Pancreas (tissue), 10 donors: Measurements from ENCODE around the gene STXBP5. TPM values are rescaled to one million over a fixed set of nuclear protein-coding genes. Genes with fewer than 3 reads are reported as not detected.

ENCODE experiments used
- ATAC-seq, 4 donors: fragments of 200-7000 bp; cut with Tn5 transposase; one replicate each; pipeline versions ENCODE4 v1.8.0 to v1.9.1; 2020; ENCODE audit warnings: mild to moderate bottlenecking in 4 of 4, moderate library complexity in 4 of 4
- DNase-seq, 6 donors: peaks; one replicate each; pipeline ENCODE4 v3.0.0-alpha.2; 2020
- FAIRE-seq: peaks from 2 replicates; lab custom pipeline; 2012; peaks lifted over from hg19 to GRCh38; lab: Jason Lieb, UNC
- H3K27ac ChIP-seq, 4 donors: fragments of 200-600 bp; sonication (generic); 1 replicate in 3 of 4; 2 replicates in 1 of 4; pipeline versions ENCODE4 v1.5.0 to v1.8.0; 2020
- H3K27me3 ChIP-seq, 4 donors: fragments of 200-600 bp; one replicate each; pipeline ENCODE4 v1.8.0; 2021
- H3K36me3 ChIP-seq, 3 donors: fragments of 200-600 bp; sonication (generic) in 1 of 3; one replicate each; pipeline versions ENCODE4 v1.5.0 to v1.8.0; 2020 to 2021
- H3K4me1 ChIP-seq, 3 donors: fragments of 200-600 bp; one replicate each; pipeline ENCODE4 v1.8.0; 2021
- H3K4me3 ChIP-seq, 4 donors: fragments of 200-600 bp; sonication (generic) in 2 of 4; one replicate each; pipeline versions ENCODE4 v1.5.0 to v1.8.0; 2020 to 2021
- H3K9me3 ChIP-seq, 4 donors: fragments of 200-600 bp; one replicate each; pipeline ENCODE4 v1.8.0; 2021
- CTCF ChIP-seq, 4 donors: fragments of 200-600 bp; sonication (generic) in 3 of 4; IDR thresholded peaks; one replicate each; pipeline versions ENCODE4 v1.5.0 to v1.8.0; 2021; ENCODE audit warnings: antibody characterized with exemption in 4 of 4
- WGBS, 2 donors: extraction: QIAGEN DNeasy Blood & Tissue Kit; methylation state at CpG; one replicate each; pipeline ENCODE4 v1.1.7; 2013; 5-methylcytosine and 5-hydroxymethylcytosine counted together
- intact Hi-C, 3 donors: fragments of 100-400 bp; cut with DNase I; formaldehyde crosslinking; loops; one replicate each; pipeline versions ENCODE4 v1.11.1 to v1.14.2; 2022
- polyA plus RNA-seq, 2 donors: library from polyadenylated mRNA; stranded (reverse); fragments of 200-250 nt; gene quantifications; one replicate each; pipeline ENCODE4 v1.2.3, GENCODE V29; 2013
- total RNA-seq, 6 donors: library from RNA; stranded (reverse); fragmentation: NEBNext Ultra II Directional in 4 of 6; extraction: Animal tissue kit (Norgen Biotek cat#: 25700) in 4 of 6; gene quantifications; one replicate each; pipeline versions ENCODE4 v1.2.1 to v1.2.4, GENCODE V29; 2021 to 2023
- donor health status: healthy with polysubstance abuse.
- donor health status: DM: no; HTN: no; CAD: no; lungs with moderate emphysema.
- donor health status: DM: no; HTN: no; CAD: no.
- donor health status: control.
- donor health status: control.
- donor health status: Bipolar disorder and iron deficiency.
- donor health status: DM: yes; HTN: yes; CAD: no.
- donor health status: DM: no; HTN: no; CAD: no.
- donor health status: DM: no; HTN: no; CAD: no.
- donor health status: DM: yes; HTN: yes; CAD: no.

The STXBP5 gene
- total and polyA plus RNA-seq, 8 donors = 11.9 to 25.8 (median 23.1) TPM

GRCh38 chr6:147205690-147206600 is 1.7 kb downstream of the STXBP5 start:
- intact Hi-C loops = no loop called here
- DNase-seq = peak in 1 of 6 donors; percentile 52

GRCh38 chr6:147207351-147207750 is 3.1 kb downstream of the STXBP5 start:
- Histone ChIP-seq H3K9me3 (no peaks in the 10 kb centered on the region), H3K4me1 (peaks cover 15 to 35% (median 25%) of the 10 kb centered on the region in 3 donors), H3K27ac (peak overlapping the region in 3 of 4 donors; percentile 33 to 98 (median 98)), H3K36me3 (no peaks in the 10 kb centered on the region), H3K27me3 (no peaks in the 10 kb centered on the region), H3K4me3 (peak overlapping the region in 2 of 4 donors; percentile 79 to 85)
- TF ChIP-seq CTCF (IDR thresholded peaks at IDR 0.05) = no peak
- intact Hi-C loops = no loop called here
- DNase-seq (no peak), FAIRE-seq (no peak), ATAC-seq (no peak)
- WGBS, 2 donors = 26 to 30% methylated on average over 6 of the region's 6 CpGs

More at GRCh38 chr6:147205690-147206600, 1.7 kb downstream of the STXBP5 start:
- no peaks in the 10 kb centered on the region for H3K36me3 ChIP-seq
- 14 to 19% methylated on average over 5 of the region's 5 CpGs for WGBS, 2 donors
- peaks cover 15 to 35% (median 25%) of the 10 kb centered on the region in 3 donors for H3K4me1 ChIP-seq
- TF ChIP-seq CTCF (IDR thresholded peaks at IDR 0.05) = no peak
- peak overlapping the region; percentile 66 to 85 (median 82) for H3K4me3 ChIP-seq
- peak overlapping the region in 2 of 4 donors; percentile 98 for H3K27ac ChIP-seq
- peak; percentile 32 for FAIRE-seq
- ATAC-seq = peak in 1 of 4 donors; percentile 13
- no peaks in the 10 kb centered on the region for H3K9me3 ChIP-seq
- no peaks in the 10 kb centered on the region for H3K27me3 ChIP-seq

GRCh38 chr6:147207837-147208754 is 3.9 kb downstream of the STXBP5 start:
- intact Hi-C loops = no loop called here
- no peaks in the 10 kb centered on the region for H3K9me3 ChIP-seq
- TF ChIP-seq CTCF (IDR thresholded peaks at IDR 0.05) = no peak
- H3K4me3 ChIP-seq = peak overlapping the region in 2 of 4 donors; percentile 79 to 85
- DNase-seq = no peak
- H3K27ac ChIP-seq = peak overlapping the region in 3 of 4 donors; percentile 33 to 98 (median 98)
- peaks cover 15 to 35% (median 25%) of the 10 kb centered on the region in 3 donors for H3K4me1 ChIP-seq
- 41 to 43% methylated on average over 4 of the region's 4 CpGs for WGBS, 2 donors
- no peaks in the 10 kb centered on the region for H3K27me3 ChIP-seq
- no peak for FAIRE-seq
- H3K36me3 ChIP-seq = no peaks in the 10 kb centered on the region
- ATAC-seq = no peak

- FAIRE-seq (no peak), ATAC-seq (no peak), DNase-seq (no peak)
- no peaks in the 10 kb centered on the region for H3K36me3 ChIP-seq
- H3K9me3 ChIP-seq = no peaks in the 10 kb centered on the region
- intact Hi-C loops = no loop called here
- no peaks in the 10 kb centered on the region for H3K27me3 ChIP-seq
- no peak for TF ChIP-seq CTCF (IDR thresholded peaks at IDR 0.05)
- peaks cover 15 to 45% (median 25%) of the 10 kb centered on the region in 3 donors for H3K4me1 ChIP-seq
- H3K27ac ChIP-seq = no peak overlapping the region
- H3K4me3 ChIP-seq = no peak overlapping the region
- 52 to 59% methylated on average over 2 of the region's 2 CpGs for WGBS, 2 donors
These were observed 5.7 kb downstream of the STXBP5 start for GRCh38 chr6:147209762-147210449.
